Common myeloid progenitor, CD34-positive (primary cell): Measurements from ENCODE around the gene MYH1.
"Not testable (repeated sequence)": the region's sequence is repeated elsewhere in the genome, so short reads cannot be mapped to it uniquely, and the experiment has no call there.

Experiments used
- CTCF ChIA-PET: fragments of 350-600 bp; sonication (Branson Sonifier 250); formaldehyde crosslinking; loops from one replicate; lab custom pipeline; 2021; ENCODE audit warnings: antibody characterized with exemption; lab: Charles Lee
- POLR2A ChIA-PET: fragments of 350-600 bp; sonication (Branson Sonifier 250); formaldehyde crosslinking; loops from one replicate; lab custom pipeline; 2021; ENCODE audit warnings: antibody characterized with exemption; lab: Charles Lee
- DNase-seq, 3 donors: peaks; one replicate each; pipeline versions ENCODE4 v3.0.0 to v3.0.0-alpha.2; 2013
- H3K27ac ChIP-seq, 2 experiments: 1 replicate in 1 of 2; 2 replicates in 1 of 2; pipeline ENCODE4 v1.7.0; 2013; ENCODE audit warnings: inconsistent platforms in 2 of 2, low read length in 2 of 2, mild to moderate bottlenecking in 2 of 2, low read depth in 1 of 2, moderate library complexity in 1 of 2; ENCODE audit not compliant: severe bottlenecking in 2 of 2, insufficient read depth in 1 of 2, poor library complexity in 1 of 2
- H3K27me3 ChIP-seq, 5 experiments: replicated peaks in 2 of 5; 1 replicate in 3 of 5; 2 replicates in 2 of 5; pipeline versions ENCODE4 v1.6.1 to v1.7.0; 2013; ENCODE audit warnings: low read length in 4 of 5, mild to moderate bottlenecking in 2 of 5, moderate library complexity in 2 of 5, inconsistent platforms in 1 of 5; ENCODE audit not compliant: insufficient read depth in 5 of 5, control insufficient read depth in 4 of 5
- H3K36me3 ChIP-seq, 4 experiments: 1 replicate in 2 of 4; 2 replicates in 2 of 4; pipeline versions ENCODE4 v1.6.1 to v1.7.0; 2013; ENCODE audit warnings: low read length in 3 of 4, control low read depth in 1 of 4, mild to moderate bottlenecking in 1 of 4; ENCODE audit not compliant: control insufficient read depth in 4 of 4, insufficient read depth in 4 of 4
- H3K4me1 ChIP-seq, 4 experiments: 1 replicate in 3 of 4; 2 replicates in 1 of 4; pipeline versions ENCODE4 v1.6.1 to v1.7.1; 2013; ENCODE audit warnings: low read length in 3 of 4, mild to moderate bottlenecking in 3 of 4, control low read depth in 1 of 4, inconsistent platforms in 1 of 4, moderate library complexity in 1 of 4; ENCODE audit not compliant: control insufficient read depth in 4 of 4, insufficient read depth in 4 of 4; ENCODE audit errors: control extremely low read depth in 1 of 4
- H3K4me3 ChIP-seq, 7 experiments: 1 replicate in 4 of 7; 2 replicates in 3 of 7; pipeline versions ENCODE4 v1.5.1 to v1.7.0; 2013; ENCODE audit warnings: mild to moderate bottlenecking in 7 of 7, low read length in 6 of 7, moderate library complexity in 6 of 7, inconsistent platforms in 2 of 7, low read depth in 2 of 7, control low read depth in 1 of 7; ENCODE audit not compliant: insufficient read depth in 4 of 7, control insufficient read depth in 1 of 7; ENCODE audit errors: extremely low read depth in 1 of 7
- H3K9me3 ChIP-seq, 5 experiments: 1 replicate in 4 of 5; 2 replicates in 1 of 5; pipeline versions ENCODE4 v1.6.1 to v1.7.1; 2013; ENCODE audit warnings: low read length in 4 of 5, mild to moderate bottlenecking in 2 of 5, inconsistent platforms in 1 of 5, low read depth in 1 of 5, moderate library complexity in 1 of 5; ENCODE audit not compliant: control insufficient read depth in 4 of 5, insufficient read depth in 2 of 5; ENCODE audit errors: control extremely low read depth in 1 of 5
- WGBS: methylation state at CpG from one replicate; pipeline ENCODE4 v1.1.5; 2013; ENCODE audit not compliant: insufficient coverage; 5-methylcytosine and 5-hydroxymethylcytosine counted together

MYH1 gene

GRCh38 chr17:10549096-10549842 is 30.9 kb upstream of the MYH1 start, which contains the start of gene MYH2:
TSS of gene MYH2 (minus strand) at chr17:10549658. CDS start at chr17:10547920, 1,738 bp downstream.
- Histone ChIP-seq H3K36me3 (no peaks in the 10 kb centered on the region), H3K27ac (no peak within 1 kb of the TSS), H3K4me1 (no peaks in the 10 kb centered on the region), H3K27me3 (peaks cover 2 to 14% (median 6%) of the 10 kb centered on the region in 5 experiments), H3K9me3 (no peaks in the 10 kb centered on the region), H3K4me3 (no peak within 1 kb of the TSS)
- 55% methylated on average over 4 of the region's 9 CpGs for WGBS
- CTCF ChIA-PET = no interaction called here
- no peak for DNase-seq
- POLR2A ChIA-PET = no interaction called here

DNA sequence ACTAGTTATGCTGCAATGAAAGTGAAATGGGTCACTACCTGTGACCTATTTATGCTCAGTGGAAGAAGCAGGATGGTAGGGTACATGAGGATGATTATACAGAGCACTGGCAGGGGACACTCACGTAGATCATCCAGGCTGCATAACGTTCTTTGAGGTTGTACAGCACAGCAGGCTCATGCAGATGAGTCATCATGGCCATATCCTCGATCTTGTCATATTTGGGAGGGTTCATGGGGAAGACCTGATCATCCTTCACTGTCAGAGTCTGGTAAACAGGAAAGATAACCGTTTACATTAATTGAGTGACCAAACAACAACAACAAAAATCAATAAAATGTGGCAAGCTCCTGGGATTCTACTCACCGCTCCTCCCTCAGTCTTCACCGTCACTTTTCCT is 29.0 kb upstream of the MYH1 start:
- 91% methylated on average over 6 of the region's 6 CpGs for WGBS
- ChIA-PET POLR2A (no interaction called here), CTCF (no interaction called here)
- Histone ChIP-seq H3K9me3 (no peaks in the 10 kb centered on the region), H3K27ac (no peak overlapping the region), H3K36me3 (no peaks in the 10 kb centered on the region), H3K4me3 (no peak overlapping the region), H3K4me1 (no peaks in the 10 kb centered on the region), H3K27me3 (peaks cover 2 to 14% (median 6%) of the 10 kb centered on the region in 5 experiments)
- no peak for DNase-seq

DNA sequence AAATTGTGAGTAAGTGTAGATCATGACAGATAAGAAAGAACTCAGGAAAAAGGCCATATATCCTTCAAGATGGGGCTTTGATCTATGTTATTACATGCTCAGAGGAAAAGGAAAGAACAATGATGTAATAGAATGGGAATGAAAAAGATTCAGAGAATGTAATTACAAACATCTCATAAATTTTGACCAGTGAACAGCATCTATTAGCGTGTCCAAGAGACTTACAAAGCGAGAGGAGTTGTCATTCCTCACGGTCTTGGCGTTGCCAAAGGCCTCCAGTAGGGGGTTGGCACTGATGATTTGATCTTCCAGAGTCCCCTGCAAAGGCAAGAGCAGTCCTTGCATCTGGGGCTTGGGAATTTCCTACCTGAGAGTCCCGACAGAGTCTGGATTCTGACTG is 25.1 kb upstream of the MYH1 start:
- CTCF ChIA-PET, H3K27me3 ChIP-seq, DNase-seq, H3K4me1 ChIP-seq, H3K9me3 ChIP-seq, H3K27ac ChIP-seq, H3K36me3 ChIP-seq, H3K4me3 ChIP-seq: not testable (repeated sequence)
- WGBS = 75% methylated on average over 1 of the region's 5 CpGs
- POLR2A ChIA-PET = interaction anchor here (0.6 kb wide), 1 partner anchor 17 kb away, joined by 3 read pairs; no protein-coding TSS in a partner anchor

DNA sequence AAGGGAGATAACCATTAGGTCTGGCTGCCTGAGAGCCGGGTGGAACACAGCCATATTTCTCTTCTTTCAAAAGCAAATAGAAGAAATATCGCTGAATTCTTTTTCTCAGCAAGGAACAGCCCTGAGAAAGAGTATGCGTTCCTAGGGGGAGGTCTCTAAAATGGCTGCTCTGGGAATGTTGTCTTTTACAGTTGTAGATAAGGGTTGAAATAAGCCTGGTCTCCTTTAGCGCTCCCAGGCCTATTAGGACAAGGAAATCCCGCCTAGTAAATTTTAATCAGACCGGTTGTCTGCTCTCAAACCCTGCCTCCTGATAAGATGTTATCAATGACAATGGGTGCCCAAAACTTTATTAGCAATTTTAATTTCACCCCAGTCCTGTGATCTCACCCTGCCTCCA is 22.8 kb upstream of the MYH1 start:
- DNase-seq, H3K36me3 ChIP-seq, H3K27me3 ChIP-seq, H3K9me3 ChIP-seq, CTCF ChIA-PET, H3K4me3 ChIP-seq, H3K4me1 ChIP-seq, H3K27ac ChIP-seq, POLR2A ChIA-PET: not testable (repeated sequence)
- 100% methylated on average over 4 of the region's 6 CpGs for WGBS

DNA sequence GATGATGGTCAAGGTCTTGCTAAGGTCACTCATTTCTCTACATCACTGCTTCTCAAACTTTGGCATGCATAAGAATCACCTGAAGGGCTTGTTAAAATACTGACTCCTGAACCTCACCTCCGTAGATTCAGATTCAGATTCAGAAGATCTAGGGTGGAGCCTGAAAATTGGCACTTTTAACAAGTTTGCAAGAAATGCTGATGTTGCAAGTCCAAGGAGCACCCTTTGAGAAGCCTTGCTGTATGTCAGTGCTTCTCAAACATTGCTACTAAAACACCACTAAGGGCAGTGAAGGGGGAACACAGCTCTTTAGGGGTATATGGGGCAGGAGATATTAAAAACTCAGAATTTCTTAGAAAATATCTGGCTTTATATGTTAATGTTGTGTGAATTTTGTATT is 13.7 kb upstream of the MYH1 start:
- no peak overlapping the region for H3K27ac ChIP-seq
- CTCF ChIA-PET = no interaction called here
- H3K4me3 ChIP-seq = no peak overlapping the region
- no peak for DNase-seq
- H3K36me3 ChIP-seq = no peaks in the 10 kb centered on the region
- H3K4me1 ChIP-seq = no peaks in the 10 kb centered on the region
- POLR2A ChIA-PET = no interaction called here
- no peaks in the 10 kb centered on the region for H3K9me3 ChIP-seq
- WGBS = 100% methylated on average over 1 of the region's 1 CpG
- no peaks in the 10 kb centered on the region for H3K27me3 ChIP-seq

- Histone ChIP-seq H3K9me3 (no peaks in the 10 kb centered on the region), H3K4me1 (no peaks in the 10 kb centered on the region), H3K4me3 (no peak overlapping the region), H3K27ac (no peak overlapping the region), H3K27me3 (no peaks in the 10 kb centered on the region), H3K36me3 (no peaks in the 10 kb centered on the region)
- 100% methylated on average over 2 of the region's 6 CpGs for WGBS
- ChIA-PET POLR2A (no interaction called here), CTCF (no interaction called here)
- no peak for DNase-seq
These were observed 9.1 kb upstream of the MYH1 start for GRCh38 chr17:10527419-10527818.

DNA sequence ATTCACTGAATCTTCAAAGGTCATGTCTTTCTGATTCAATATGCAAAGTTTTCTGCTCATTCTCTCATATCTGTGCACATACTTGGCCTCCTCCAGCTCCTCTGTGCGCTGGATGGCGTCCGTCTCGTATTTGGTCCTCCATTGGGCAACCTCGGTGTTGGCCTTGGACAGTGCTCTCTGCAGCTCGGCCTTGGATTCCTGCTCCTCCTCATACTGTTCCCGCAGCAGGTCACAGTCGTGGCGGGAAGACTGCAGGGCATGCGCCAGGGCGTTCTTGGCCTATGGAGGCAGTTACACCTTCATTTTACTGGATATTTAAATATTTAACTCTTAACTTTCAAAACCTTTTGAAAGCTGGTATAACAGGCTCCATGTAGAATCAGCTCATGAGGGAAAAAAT is 8.2 kb upstream of the MYH1 start:
- CTCF ChIA-PET = interaction anchor here (0.9 kb wide), 1 partner anchor 10 kb away, joined by 3 read pairs; no protein-coding TSS in a partner anchor
- Histone ChIP-seq H3K4me3 (no peak overlapping the region), H3K4me1 (no peaks in the 10 kb centered on the region), H3K36me3 (no peaks in the 10 kb centered on the region), H3K9me3 (no peaks in the 10 kb centered on the region), H3K27me3 (no peaks in the 10 kb centered on the region), H3K27ac (no peak overlapping the region)
- POLR2A ChIA-PET = interaction anchor here (0.7 kb wide), 1 partner anchor 17 kb away, joined by 3 read pairs; no protein-coding TSS in a partner anchor
- 91% methylated on average over 7 of the region's 11 CpGs for WGBS
- no peak for DNase-seq
